PC-3 (cell line): Measurements from ENCODE around the gene GPR132. TPM values are rescaled to one million over a fixed set of nuclear protein-coding genes. Genes with fewer than 3 reads are reported as not detected.
"Not testable (repeated sequence)": the region's sequence is repeated elsewhere in the genome, so short reads cannot be mapped to it uniquely, and the experiment has no call there.

Experiments used
- ATAC-seq: fragments of 200-7000 bp; cut with Tn5 transposase; 2 replicates; pipeline ENCODE4 v1.9.1; 2020; ENCODE audit warnings: mild to moderate bottlenecking, moderate library complexity
- BruUV-seq: library from RNA; stranded (reverse); fragments of 400-500 nt; replicated peaks from 2 replicates; lab custom pipeline; 2021; lab: Mats Ljungman, UMichigan
- CTCF ChIA-PET: fragments of 300-600 bp; sonication (Branson Sonifier 250); formaldehyde crosslinking; loops from one replicate; lab custom pipeline; 2022; ENCODE audit warnings: antibody characterized with exemption; lab: Charles Lee
- POLR2A ChIA-PET: fragments of 300-600 bp; sonication (Branson Sonifier 250); formaldehyde crosslinking; loops from one replicate; lab custom pipeline; 2022; ENCODE audit warnings: antibody characterized with exemption; ENCODE audit not compliant: unreplicated experiment; lab: Charles Lee
- DNase-seq: peaks from one replicate; pipeline ENCODE4 v3.0.0-alpha.2; 2015
- H2AFZ ChIP-seq: fragments of 300-600 bp; sonication (generic); 2 replicates; pipeline ENCODE4 v1.6.0; 2016; ENCODE audit warnings: antibody characterized with exemption, low read length
- H3F3A ChIP-seq: fragments of 300-600 bp; sonication (generic); one replicate; pipeline ENCODE4 v1.6.0; 2017; ENCODE audit warnings: antibody characterized with exemption, low read length, control low read depth, mild to moderate bottlenecking; ENCODE audit not compliant: unreplicated experiment
- H3K27ac ChIP-seq: fragments of 300-600 bp; sonication (generic); 2 replicates; pipeline ENCODE4 v1.5.1; 2016; ENCODE audit warnings: mild to moderate bottlenecking, low read length
- H3K27me3 ChIP-seq: fragments of 300-600 bp; sonication (generic); 2 replicates; pipeline ENCODE4 v1.6.1; 2016; ENCODE audit warnings: low read length, mixed read lengths
- H3K36me3 ChIP-seq: fragments of 300-600 bp; sonication (generic); 2 replicates; pipeline ENCODE4 v1.6.1; 2016; ENCODE audit warnings: low read depth, mixed run types, low read length, mixed read lengths
- H3K4me1 ChIP-seq: fragments of 300-600 bp; sonication (generic); 2 replicates; pipeline ENCODE4 v1.5.1; 2016; ENCODE audit warnings: low read length; ENCODE audit not compliant: insufficient read depth
- H3K4me2 ChIP-seq: fragments of 300-600 bp; sonication (generic); 2 replicates; pipeline ENCODE4 v1.6.0; 2016; ENCODE audit warnings: low read length
- H3K4me3 ChIP-seq: fragments of 300-600 bp; sonication (generic); 2 replicates; pipeline ENCODE4 v1.5.1; 2016; ENCODE audit warnings: mild to moderate bottlenecking, low read length, mixed read lengths
- H3K79me2 ChIP-seq: fragments of 300-600 bp; sonication (generic); 2 replicates; pipeline ENCODE4 v1.6.1; 2017; ENCODE audit warnings: low read length, mixed read lengths
- H3K9ac ChIP-seq: fragments of 300-600 bp; sonication (generic); 2 replicates; pipeline ENCODE4 v1.6.0; 2016; ENCODE audit warnings: mild to moderate bottlenecking, low read length
- H3K9me2 ChIP-seq: fragments of 300-600 bp; sonication (generic); replicated peaks from 2 replicates; pipeline ENCODE4 v1.6.1; 2016; ENCODE audit warnings: mixed run types, low read length, mixed read lengths
- H3K9me3 ChIP-seq: fragments of 300-600 bp; sonication (generic); 2 replicates; pipeline ENCODE4 v1.6.1; 2016; ENCODE audit warnings: low read length, mixed read lengths
- H4K20me1 ChIP-seq: fragments of 300-600 bp; sonication (generic); 2 replicates; pipeline ENCODE4 v1.6.1; 2016; ENCODE audit warnings: low read length, mixed read lengths
- EZH2 ChIP-seq: fragments of 300-600 bp; sonication (generic); IDR thresholded peaks from one replicate; pipeline ENCODE4 v1.6.1; 2017; ENCODE audit warnings: antibody characterized with exemption, mild to moderate bottlenecking, low read length; ENCODE audit not compliant: unreplicated experiment
- EZH2phosphoT487 ChIP-seq: fragments of 300-600 bp; sonication (generic); IDR thresholded peaks from 2 replicates; pipeline ENCODE4 v1.6.1; 2018; ENCODE audit warnings: mild to moderate bottlenecking, antibody characterized with exemption, low read length, borderline replicate concordance
- intact Hi-C: fragments of 100-400 bp; cut with micrococcal nuclease; formaldehyde crosslinking; loops from 2 replicates; pipeline ENCODE4 v1.9.0; 2023
- total RNA-seq: library from RNA; depleted of rRNA; stranded (reverse); fragments of >200 nt; gene quantifications from 2 replicates; pipeline ENCODE4 v1.2.3, GENCODE V29; 2014
- TF ChIP-seq, protein P1 (sequence below): fragments of 300-600 bp; sonication (generic); conservative IDR thresholded peaks from 2 replicates; pipeline ENCODE4 v1.5.1; 2017; ENCODE audit warnings: antibody characterized with exemption, low read depth, mild to moderate bottlenecking, low read length

Gene GPR132
- total RNA-seq, 1 experiment from 2014 or later = 0.04 TPM

DNA sequence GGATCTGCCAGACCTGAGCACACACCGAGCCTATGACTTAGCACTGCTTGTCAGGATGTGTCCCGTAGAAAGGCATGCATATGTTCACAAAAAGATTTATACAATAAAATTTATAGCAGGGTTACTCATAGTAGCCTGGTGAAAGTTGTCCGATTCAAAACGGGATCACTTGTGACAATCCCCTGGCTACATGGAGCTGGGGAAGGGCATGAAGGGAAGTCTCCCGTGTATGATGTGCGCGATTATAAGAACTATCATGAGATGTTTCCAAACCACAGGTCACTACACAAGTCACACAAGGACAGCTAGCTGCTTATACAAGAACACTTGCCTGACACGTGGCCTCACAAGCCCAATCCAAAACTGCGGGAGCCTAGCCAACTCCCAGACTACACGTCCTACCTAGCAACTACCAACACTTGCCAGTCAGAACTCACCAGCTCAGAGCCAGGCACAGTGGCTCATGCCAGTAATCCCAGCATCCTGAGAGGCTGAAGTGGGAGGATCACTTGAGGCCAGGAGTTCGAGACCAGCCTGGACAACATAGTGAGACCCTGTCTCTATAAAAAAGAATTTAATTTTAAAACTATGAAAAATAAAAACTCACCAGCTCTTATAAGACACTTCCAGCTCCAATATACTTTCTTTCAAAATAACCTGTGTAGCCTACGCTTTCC is 36.8 kb downstream of the GPR132 start:
- POLR2A ChIA-PET = interaction anchor here (0.6 kb wide), 1 partner anchor 59 kb away, joined by 5 read pairs; no protein-coding TSS in a partner anchor
- DNase-seq (peak; percentile 94), ATAC-seq (peak; percentile 53)
- Histone ChIP-seq H2AFZ (no peak overlapping the region), H3K4me1 (peaks cover 53% of the 10 kb centered on the region), H3K27me3 (no peaks in the 10 kb centered on the region), H3K9me3 (no peaks in the 10 kb centered on the region), H3K4me2 (peak overlapping the region; percentile 63), H3F3A (peaks cover 29% of the 10 kb centered on the region), H3K27ac (peak overlapping the region; percentile 98), H3K4me3 (no peak overlapping the region), H3K9me2 (no peaks in the 10 kb centered on the region), H3K36me3 (no peaks in the 10 kb centered on the region), H3K9ac (peak overlapping the region; percentile 85), H4K20me1 (no peaks in the 10 kb centered on the region), H3K79me2 (0 out of 2 replicates have a peak, but pooled peaks cover under 1% of the 10 kb centered on the region)
- no TSS peak for BruUV-seq
- TF ChIP-seq, protein P1, sequence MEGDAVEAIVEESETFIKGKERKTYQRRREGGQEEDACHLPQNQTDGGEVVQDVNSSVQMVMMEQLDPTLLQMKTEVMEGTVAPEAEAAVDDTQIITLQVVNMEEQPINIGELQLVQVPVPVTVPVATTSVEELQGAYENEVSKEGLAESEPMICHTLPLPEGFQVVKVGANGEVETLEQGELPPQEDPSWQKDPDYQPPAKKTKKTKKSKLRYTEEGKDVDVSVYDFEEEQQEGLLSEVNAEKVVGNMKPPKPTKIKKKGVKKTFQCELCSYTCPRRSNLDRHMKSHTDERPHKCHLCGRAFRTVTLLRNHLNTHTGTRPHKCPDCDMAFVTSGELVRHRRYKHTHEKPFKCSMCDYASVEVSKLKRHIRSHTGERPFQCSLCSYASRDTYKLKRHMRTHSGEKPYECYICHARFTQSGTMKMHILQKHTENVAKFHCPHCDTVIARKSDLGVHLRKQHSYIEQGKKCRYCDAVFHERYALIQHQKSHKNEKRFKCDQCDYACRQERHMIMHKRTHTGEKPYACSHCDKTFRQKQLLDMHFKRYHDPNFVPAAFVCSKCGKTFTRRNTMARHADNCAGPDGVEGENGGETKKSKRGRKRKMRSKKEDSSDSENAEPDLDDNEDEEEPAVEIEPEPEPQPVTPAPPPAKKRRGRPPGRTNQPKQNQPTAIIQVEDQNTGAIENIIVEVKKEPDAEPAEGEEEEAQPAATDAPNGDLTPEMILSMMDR = no peak
- TF ChIP-seq EZH2 = no peak
- no peak for TF ChIP-seq EZH2phosphoT487
- intact Hi-C loops = loop anchor here (1.0 kb wide), 1 partner anchor 8 kb away; no protein-coding TSS in a partner anchor
- CTCF ChIA-PET = interaction anchor here (0.6 to 1.4 kb wide), 2 partner anchors 17 to 55 kb away, joined by 3 to 4 read pairs; no protein-coding TSS in a partner anchor

DNA sequence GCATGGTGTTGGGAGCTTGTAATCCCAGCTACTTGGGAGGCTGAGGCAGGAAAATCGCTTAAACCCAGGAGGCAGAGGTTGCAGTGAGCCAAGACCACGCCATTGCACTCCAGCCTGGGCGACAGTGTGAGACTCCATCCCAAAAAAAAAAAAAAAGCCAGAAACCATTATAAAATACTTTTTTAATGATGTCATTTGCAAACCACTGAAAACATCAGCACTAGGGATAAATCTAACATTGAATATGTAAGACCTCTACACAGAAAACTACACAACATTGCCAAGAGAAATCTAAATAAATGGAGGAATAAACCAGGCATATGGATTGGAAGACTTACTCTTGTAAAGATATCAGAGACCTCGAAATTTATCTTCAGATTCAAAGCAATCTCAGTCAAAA is 37.5 kb downstream of the GPR132 start:
- ChIA-PET POLR2A (interaction anchor here (1.0 kb wide), 1 partner anchor 55 kb away, joined by 4 read pairs; no protein-coding TSS in a partner anchor), CTCF (interaction anchor here (1.4 kb wide), 1 partner anchor 54 kb away, joined by 4 read pairs; no protein-coding TSS in a partner anchor)
- BruUV-seq = TSS peak; percentile 92
- H3K9me3 ChIP-seq, H3K36me3 ChIP-seq, H4K20me1 ChIP-seq, H2AFZ ChIP-seq, ATAC-seq, DNase-seq, H3K27me3 ChIP-seq, H3K9me2 ChIP-seq, H3K79me2 ChIP-seq: not testable (repeated sequence)
- peak overlapping the region; percentile 98 for H3K27ac ChIP-seq
- H3K4me1 ChIP-seq = peaks cover 54% of the 10 kb centered on the region
- H3F3A ChIP-seq = peaks cover 36% of the 10 kb centered on the region
- intact Hi-C loops = loop anchor here (1.0 kb wide), 1 partner anchor 9 kb away; no protein-coding TSS in a partner anchor
- peak overlapping the region; percentile 85 for H3K9ac ChIP-seq
- H3K4me2 ChIP-seq = peak overlapping the region; percentile 63
- peak overlapping the region; percentile 25; the same call in 1 of the 2 replicates for H3K4me3 ChIP-seq

DNA sequence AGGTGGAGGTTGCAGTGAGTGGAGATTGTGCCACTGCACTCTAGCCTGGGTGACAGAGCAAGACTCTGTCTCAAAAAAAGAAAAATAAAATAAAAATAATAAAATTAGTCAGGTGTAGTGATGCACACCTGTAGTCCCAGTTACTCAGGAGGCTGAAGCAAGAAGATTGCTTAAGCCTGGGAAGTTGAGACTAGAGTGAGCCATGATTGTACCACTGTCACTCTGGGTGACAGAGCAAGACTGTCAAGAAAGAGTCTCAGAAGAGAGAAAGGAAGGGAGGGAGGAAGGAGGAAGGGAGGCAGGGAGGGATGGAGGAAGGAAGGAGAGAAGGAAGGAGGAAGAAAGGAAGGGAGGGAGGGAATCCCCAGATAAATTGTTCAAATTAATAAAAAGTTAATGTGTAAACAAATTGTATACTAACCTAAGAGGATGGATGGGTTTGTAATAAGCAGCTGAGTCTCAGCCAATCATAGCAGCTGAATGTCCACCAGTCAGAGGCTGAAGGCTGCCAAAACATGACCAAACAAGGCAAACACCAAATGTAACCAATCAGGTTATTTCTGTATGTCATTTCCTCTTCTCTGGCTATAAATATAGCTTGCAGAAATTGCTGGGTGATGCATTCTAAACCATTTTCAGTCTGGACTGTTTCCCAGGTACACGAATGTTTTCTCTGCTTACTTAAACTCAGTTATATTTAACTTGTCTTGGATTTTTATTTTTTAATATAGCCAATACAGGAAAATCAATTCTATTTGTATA is 38.2 kb downstream of the GPR132 start:
- POLR2A ChIA-PET = interaction anchor here (0.6 to 1.0 kb wide), 3 partner anchors 41 to 54 kb away, joined by 3 to 4 read pairs (median 3); partner anchors contain the start of gene CLBA1

More for the DNA sequence above, 38.2 kb downstream of the GPR132 start:
- Histone ChIP-seq H3F3A (peaks cover 38% of the 10 kb centered on the region), H3K9ac (peak overlapping the region; percentile 85), H3K79me2 (peaks cover 10% of the 10 kb centered on the region), H3K4me2 (peak overlapping the region; percentile 63), H3K27ac (peak overlapping the region; percentile 98), H3K4me3 (peak overlapping the region; percentile 25; the same call in 1 of the 2 replicates), H3K9me3 (no peaks in the 10 kb centered on the region), H3K27me3 (no peaks in the 10 kb centered on the region), H3K4me1 (peaks cover 60% of the 10 kb centered on the region), H3K9me2 (no peaks in the 10 kb centered on the region), H4K20me1 (no peaks in the 10 kb centered on the region), H3K36me3 (no peaks in the 10 kb centered on the region), H2AFZ (no peak overlapping the region)
- ATAC-seq (peak; percentile 3; the same call in 1 of the 2 replicates), DNase-seq (peak; percentile 86)
- TF ChIP-seq EZH2phosphoT487 (no peak), EZH2 (no peak)
- TF ChIP-seq, protein P1 = no peak
- CTCF ChIA-PET = interaction anchor here (1.4 kb wide), 1 partner anchor 54 kb away, joined by 4 read pairs; no protein-coding TSS in a partner anchor
- intact Hi-C loops = no loop called here
- no TSS peak for BruUV-seq
